ENCODE measurements around the gene PDE8A.
"Not testable (repeated sequence)": the region's sequence is repeated elsewhere in the genome, so short reads cannot be mapped to it uniquely, and the experiment has no call there.

The PDE8A gene

GRCh38 chr15:84987949-84988624, 6.4 kb downstream of the PDE8A start:
- DNase-seq (ENCODE audit: low read depth in 2 of 2, low spot score in 1 of 2) = no peak

GRCh38 chr15:84988909-84989644, 7.4 kb downstream of the PDE8A start:
- no peak for DNase-seq (ENCODE audit: low read depth in 2 of 2, low spot score in 1 of 2)

- DNase-seq (ENCODE audit: low read depth in 2 of 2, low spot score in 1 of 2) = no peak
Observed at GRCh38 chr15:84990507-84990906, 8.9 kb downstream of the PDE8A start.

GRCh38 chr15:84991014-84991712, 9.5 kb downstream of the PDE8A start:
- no peak for DNase-seq (ENCODE audit: low read depth in 2 of 2, low spot score in 1 of 2)

GRCh38 chr15:84992157-84992944, 10.7 kb downstream of the PDE8A start:
- DNase-seq (ENCODE audit: low read depth in 2 of 2, low spot score in 1 of 2) = peak in 1 of 2 donors; percentile 19

GRCh38 chr15:84996055-84996454, 14.4 kb downstream of the PDE8A start:
- no peak for DNase-seq (ENCODE audit: low read depth in 2 of 2, low spot score in 1 of 2)

- DNase-seq (ENCODE audit: low read depth in 2 of 2, low spot score in 1 of 2) = not testable (repeated sequence)
Observed at GRCh38 chr15:84996714-84997113, 15.1 kb downstream of the PDE8A start.

- not testable (repeated sequence) for DNase-seq (ENCODE audit: low read depth in 2 of 2, low spot score in 1 of 2)
Observed at GRCh38 chr15:84997214-84997613, 15.6 kb downstream of the PDE8A start.

- DNase-seq (ENCODE audit: low read depth in 2 of 2, low spot score in 1 of 2) = no peak
Observed at GRCh38 chr15:85000189-85000864, 18.7 kb downstream of the PDE8A start.

GRCh38 chr15:85000937-85001336, 19.3 kb downstream of the PDE8A start:
- DNase-seq (ENCODE audit: low read depth in 2 of 2, low spot score in 1 of 2) = no peak

- DNase-seq (ENCODE audit: low read depth in 2 of 2, low spot score in 1 of 2) = no peak
Observed at GRCh38 chr15:85002517-85002916, 20.9 kb downstream of the PDE8A start.

- no peak for DNase-seq (ENCODE audit: low read depth in 2 of 2, low spot score in 1 of 2)
Observed at GRCh38 chr15:85003593-85004312, 22.1 kb downstream of the PDE8A start.

- no peak for DNase-seq (ENCODE audit: low read depth in 2 of 2, low spot score in 1 of 2)
Observed at GRCh38 chr15:85004550-85004949, 22.9 kb downstream of the PDE8A start.

GRCh38 chr15:85005319-85005718, 23.7 kb downstream of the PDE8A start:
- DNase-seq (ENCODE audit: low read depth in 2 of 2, low spot score in 1 of 2) = no peak

- no peak for DNase-seq (ENCODE audit: low read depth in 2 of 2, low spot score in 1 of 2)
Observed at GRCh38 chr15:85005746-85006145, 24.1 kb downstream of the PDE8A start.

- no peak for DNase-seq (ENCODE audit: low read depth in 2 of 2, low spot score in 1 of 2)
Observed at GRCh38 chr15:85006201-85006600, 24.5 kb downstream of the PDE8A start.

- DNase-seq (ENCODE audit: low read depth in 2 of 2, low spot score in 1 of 2) = no peak
Observed at GRCh38 chr15:85006655-85007054, 25.0 kb downstream of the PDE8A start.

- no peak for DNase-seq (ENCODE audit: low read depth in 2 of 2, low spot score in 1 of 2)
Observed at GRCh38 chr15:85007137-85007536, 25.5 kb downstream of the PDE8A start.

GRCh38 chr15:85007741-85008397, 26.2 kb downstream of the PDE8A start:
- DNase-seq (ENCODE audit: low read depth in 2 of 2, low spot score in 1 of 2) = no peak
